Non-pigmented ciliary epithelial cell (primary cell): ENCODE data around the gene RBFOX1.

Experiments used
- DNase-seq: peaks from one replicate; pipeline ENCODE4 v3.0.0-alpha.2; 2010; ENCODE audit warnings: low read depth

The RBFOX1 gene

GRCh38 chr16:7526736-7527135 is 194.1 kb downstream of the RBFOX1 start:
- DNase-seq: no peak

- DNase-seq: no peak
Measured at GRCh38 chr16:7532534-7532933, 199.9 kb downstream of the RBFOX1 start.

GRCh38 chr16:7534749-7535148 is 202.1 kb downstream of the RBFOX1 start:
- DNase-seq: no peak

DNA sequence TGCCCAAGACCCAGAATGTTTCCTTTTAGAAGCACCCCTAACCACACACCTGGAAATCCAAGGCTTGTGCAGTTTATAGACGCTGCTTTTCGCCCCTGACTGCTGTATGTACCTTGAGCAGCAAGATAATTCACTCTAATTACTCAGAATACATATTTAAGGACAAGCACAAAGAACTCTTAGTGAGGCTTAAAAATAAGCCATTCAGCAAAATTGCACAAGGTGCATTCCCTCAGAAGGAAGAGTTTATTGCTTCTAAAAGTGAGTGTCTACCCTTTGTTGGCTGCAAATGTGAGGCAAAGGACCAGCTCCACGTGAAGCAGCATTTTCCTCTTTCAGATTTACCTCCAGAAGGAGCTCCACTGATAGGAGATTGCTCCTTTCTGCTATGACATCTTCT is 208.4 kb downstream of the RBFOX1 start:
- DNase-seq: no peak

- DNase-seq: no peak
Measured at GRCh38 chr16:7545251-7545650, 212.6 kb downstream of the RBFOX1 start.

DNA sequence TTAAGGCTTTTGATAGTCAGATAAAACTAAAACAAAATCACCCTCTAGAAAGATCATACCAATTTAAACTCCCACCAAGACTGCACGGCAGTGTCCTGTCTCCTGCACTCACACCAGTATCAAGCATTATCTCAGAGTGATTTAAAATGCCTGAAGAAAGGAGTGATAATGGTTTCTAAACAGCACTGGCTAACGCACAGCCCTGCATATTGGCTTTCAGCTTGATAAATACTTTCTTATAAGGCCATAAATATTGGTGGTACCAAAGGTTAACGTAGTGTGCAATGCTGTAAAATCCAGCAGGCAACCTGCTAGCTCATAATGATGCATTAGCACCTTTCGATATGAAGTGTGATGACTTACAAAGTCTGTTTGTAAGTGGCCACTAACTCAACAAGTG is 214.3 kb downstream of the RBFOX1 start:
- no peak for DNase-seq

DNA sequence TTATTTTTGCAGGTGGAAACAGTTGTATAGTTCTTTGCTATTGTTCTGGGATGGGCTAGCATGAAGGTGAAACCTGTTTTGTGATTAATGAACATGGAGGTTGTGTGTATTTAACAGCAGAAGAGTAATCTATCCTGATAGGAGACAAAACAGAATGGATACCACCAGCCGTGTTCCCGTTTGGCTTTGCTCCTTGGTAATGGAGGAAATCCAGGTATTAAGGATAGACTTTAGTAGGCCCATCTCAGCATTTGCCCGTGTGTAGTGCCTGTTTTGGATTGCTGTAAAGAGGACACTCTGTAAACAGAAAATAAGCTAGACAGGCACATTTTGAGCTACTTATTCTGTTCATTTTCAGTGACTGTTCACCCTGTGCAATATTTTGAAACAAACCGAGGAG is 215.1 kb downstream of the RBFOX1 start:
- no peak for DNase-seq

DNA sequence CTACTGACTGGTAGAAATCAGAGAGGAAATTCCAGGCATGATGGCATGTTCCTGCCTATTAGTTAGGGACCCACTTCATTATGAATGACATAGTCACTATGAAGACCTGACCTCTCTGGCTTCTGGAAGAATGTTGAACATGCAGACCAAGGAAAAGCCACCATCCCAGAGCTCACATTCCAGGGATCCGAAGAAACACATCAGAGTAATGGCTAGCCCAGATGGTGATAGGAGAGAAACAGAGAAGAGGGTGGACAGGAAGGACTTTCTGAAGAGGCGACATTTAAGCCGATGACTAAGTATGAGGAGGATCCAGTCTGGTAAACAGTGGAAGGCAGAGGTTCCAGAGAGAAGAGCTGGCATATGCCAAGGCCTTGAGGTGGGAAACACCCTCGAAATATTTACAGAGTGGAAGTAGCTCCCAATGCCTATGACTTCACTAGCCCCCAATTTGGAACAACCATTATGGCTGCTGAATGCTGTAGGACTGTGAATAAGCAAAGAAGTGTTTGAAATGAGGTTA is 216.2 kb downstream of the RBFOX1 start:
- no peak for DNase-seq

DNA sequence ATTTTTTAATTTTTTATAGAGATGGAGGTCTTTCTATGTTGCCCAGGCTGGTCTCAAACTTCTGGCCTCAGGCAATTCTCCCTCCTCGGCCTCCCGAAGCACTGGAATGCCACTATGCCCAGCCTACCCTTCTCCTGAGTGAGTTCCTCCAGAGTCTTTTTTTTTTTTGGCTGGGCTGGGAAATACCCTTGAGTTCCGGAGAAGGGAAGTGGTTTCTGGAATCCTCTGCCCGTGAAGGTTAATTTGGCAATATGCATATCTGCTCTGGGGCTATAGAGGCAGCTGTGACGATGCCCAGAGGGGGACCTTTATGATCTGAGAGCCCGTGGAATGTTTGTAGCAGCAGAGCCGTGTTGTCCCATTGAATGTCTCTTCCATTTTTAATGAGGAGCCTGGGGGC is 217.5 kb downstream of the RBFOX1 start:
- no peak for DNase-seq

DNA sequence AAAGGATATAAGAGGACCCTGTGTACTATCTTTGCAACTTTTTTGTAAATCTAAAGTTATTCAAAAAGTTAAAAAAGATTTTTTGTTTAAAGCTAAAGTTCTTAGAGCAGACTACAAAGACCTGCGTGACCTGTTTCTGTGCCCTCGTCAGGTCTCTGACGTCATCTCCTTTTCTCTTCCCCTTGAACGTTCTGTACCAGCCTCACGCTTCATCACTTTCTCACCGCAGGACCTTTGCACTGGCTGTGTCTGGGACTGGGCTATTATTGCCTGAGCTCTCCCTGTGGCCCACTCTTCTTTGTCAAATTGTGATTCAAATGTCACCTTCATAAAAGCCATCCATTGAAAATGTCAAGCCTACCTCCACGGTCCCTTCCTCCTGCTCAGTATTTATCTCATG is 222.8 kb downstream of the RBFOX1 start:
- no peak for DNase-seq

DNA sequence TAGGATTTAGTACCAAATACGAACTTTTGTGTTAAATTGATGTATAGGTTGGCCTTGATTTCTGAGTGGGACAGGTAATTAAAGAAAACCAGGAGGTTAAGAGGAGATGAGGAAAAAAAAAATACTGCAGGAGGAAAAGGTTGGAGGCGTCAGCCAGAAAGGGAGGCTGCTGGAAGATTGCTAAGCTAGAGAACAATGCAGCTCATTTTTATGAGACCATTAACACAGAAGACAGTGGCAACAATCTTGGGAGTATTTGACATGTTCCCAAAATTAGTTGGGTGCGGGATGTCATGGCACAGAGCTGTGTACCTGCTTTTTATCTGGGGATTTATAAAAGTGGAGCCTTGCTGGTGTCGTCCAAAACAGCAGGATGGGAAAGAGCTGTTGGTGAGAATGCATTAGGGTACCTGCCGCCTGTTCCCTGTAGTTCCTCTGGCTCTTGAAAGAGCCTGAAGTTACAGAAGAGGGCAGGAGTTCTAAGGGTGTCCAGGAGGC is 229.3 kb downstream of the RBFOX1 start:
- DNase-seq: no peak

DNA sequence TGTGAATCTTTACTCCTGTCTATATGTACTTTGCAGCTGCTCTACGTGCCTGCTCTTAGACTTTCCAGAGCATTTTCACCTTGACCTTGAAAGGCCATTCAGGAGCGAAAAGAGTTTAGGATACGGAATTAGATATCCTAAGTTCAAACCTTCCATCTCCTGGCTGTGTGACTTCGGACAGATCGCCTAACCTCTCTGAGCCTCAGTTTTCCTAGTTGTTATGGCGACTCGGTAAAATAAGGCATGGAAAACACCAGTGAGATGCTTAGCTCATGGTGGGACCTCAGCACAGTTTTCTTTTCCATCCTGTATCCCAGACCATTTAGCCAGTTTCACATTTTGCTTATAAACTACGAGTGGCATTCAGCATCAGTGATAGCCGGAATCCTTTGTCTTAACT is 233.7 kb downstream of the RBFOX1 start:
- no peak for DNase-seq

GRCh38 chr16:7571366-7571765 is 238.7 kb downstream of the RBFOX1 start:
- DNase-seq: no peak

- no peak for DNase-seq
Measured at GRCh38 chr16:7577588-7577987, 244.9 kb downstream of the RBFOX1 start.

- no peak for DNase-seq
Measured at GRCh38 chr16:7579454-7579853, 246.8 kb downstream of the RBFOX1 start.

- no peak for DNase-seq
Measured at GRCh38 chr16:7581175-7581574, 248.5 kb downstream of the RBFOX1 start.

DNA sequence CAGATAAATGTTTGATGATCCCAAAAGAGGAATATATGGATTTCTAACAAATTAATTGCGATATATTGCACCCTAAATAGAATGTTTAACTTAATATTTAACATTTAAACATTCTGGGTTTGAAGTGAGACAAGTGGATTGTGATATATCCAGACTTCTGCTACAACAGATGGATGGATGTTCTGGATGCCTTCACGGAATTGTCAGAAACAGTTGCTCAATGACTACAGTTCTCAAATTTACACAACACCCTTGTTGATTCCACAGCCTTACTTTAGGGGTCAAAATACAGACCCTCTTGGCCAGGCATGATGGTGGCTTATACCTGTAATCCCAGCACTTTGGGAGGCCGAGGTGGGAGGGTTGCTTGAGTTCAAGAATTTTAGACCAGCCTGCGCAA is 250.8 kb downstream of the RBFOX1 start:
- DNase-seq: no peak

GRCh38 chr16:7584561-7584960 is 251.9 kb downstream of the RBFOX1 start:
- DNase-seq: no peak

- no peak for DNase-seq
Measured at GRCh38 chr16:7585705-7586104, 253.1 kb downstream of the RBFOX1 start.

DNA sequence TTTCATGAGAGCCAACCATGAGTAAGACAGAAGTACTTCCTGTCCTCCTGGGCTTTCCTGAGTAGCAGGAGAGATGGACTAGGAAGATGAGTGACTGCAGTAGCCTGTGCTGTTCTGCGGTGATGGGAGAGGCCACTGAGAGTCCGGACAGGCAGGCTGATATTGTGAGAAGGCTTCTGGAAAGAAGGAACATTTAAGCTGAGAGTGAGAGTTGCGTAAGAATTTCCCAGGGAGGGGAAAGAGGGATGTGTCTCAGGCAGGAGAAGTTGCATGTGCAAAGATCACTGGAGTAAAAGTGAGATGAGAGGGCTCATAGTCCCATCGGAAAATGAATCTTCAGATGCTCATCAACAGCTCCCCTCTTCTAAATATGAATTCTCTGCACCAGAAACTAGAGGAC is 258.3 kb downstream of the RBFOX1 start:
- no peak for DNase-seq

GRCh38 chr16:7596308-7596707 is 263.7 kb downstream of the RBFOX1 start:
- DNase-seq: no peak

- DNase-seq: no peak
Measured at GRCh38 chr16:7597677-7598076, 265.0 kb downstream of the RBFOX1 start.

- no peak for DNase-seq
Measured at GRCh38 chr16:7601100-7601499, 268.5 kb downstream of the RBFOX1 start.

DNA sequence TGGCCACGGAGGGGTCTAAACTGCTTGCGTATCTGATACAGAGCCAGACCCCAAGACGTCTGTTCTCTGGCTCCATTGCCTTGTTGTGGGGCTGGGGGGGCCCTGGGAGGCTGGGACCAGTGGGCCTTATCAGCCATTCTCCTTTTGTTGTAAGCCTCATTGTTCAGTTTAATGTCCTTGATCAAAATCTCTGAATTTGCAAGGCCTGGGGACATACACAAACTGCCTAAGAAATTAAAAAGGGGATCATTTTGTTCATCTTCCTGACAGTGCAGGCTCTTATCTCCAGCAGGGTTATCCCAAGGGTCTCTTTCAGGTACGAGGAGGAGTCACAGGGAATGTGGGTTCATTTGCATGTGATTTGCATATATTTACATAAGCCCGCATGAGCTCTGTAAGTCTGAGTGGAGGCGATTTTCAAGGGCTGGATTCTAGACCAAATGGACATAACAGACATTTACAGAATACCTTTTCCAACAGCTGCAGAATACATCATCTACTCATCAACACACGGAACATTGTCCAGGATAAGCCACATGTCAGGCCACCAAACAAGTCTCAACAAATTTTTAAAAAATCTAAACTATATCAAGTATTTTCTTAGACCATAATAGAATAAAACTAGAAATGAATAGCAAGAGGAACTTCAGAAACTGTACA is 269.8 kb downstream of the RBFOX1 start:
- no peak for DNase-seq
